Loucy (cell line): Measurements from ENCODE around the gene GOLGA5.

Experiments used
- H2AFZ ChIP-seq: fragments of 200-600 bp; sonication (generic); 2 replicates; pipeline ENCODE4 v1.6.0; 2016; ENCODE audit warnings: antibody characterized with exemption, mild to moderate bottlenecking, low read length, moderate library complexity
- H3F3A ChIP-seq: fragments of 200-600 bp; 2 replicates; pipeline ENCODE4 v1.6.0; 2016; ENCODE audit warnings: antibody characterized with exemption, low read depth, mild to moderate bottlenecking
- H3K27me3 ChIP-seq: fragments of 200-600 bp; sonication (generic); 2 replicates; pipeline ENCODE4 v1.6.1; 2014; ENCODE audit warnings: low read length, mild to moderate bottlenecking; ENCODE audit not compliant: insufficient read depth, poor library complexity, severe bottlenecking
- H3K36me3 ChIP-seq: fragments of 200-600 bp; sonication (generic); 2 replicates; pipeline ENCODE4 v1.6.1; 2016; ENCODE audit warnings: low read length; ENCODE audit not compliant: insufficient read depth
- H3K4me1 ChIP-seq: fragments of 200-600 bp; sonication (generic); 2 replicates; pipeline ENCODE4 v1.5.1; 2014; ENCODE audit warnings: low read length, mild to moderate bottlenecking; ENCODE audit not compliant: insufficient read depth, poor library complexity, severe bottlenecking
- H3K4me2 ChIP-seq: fragments of 200-600 bp; sonication (generic); 2 replicates; pipeline ENCODE4 v1.6.0; 2014; ENCODE audit warnings: antibody characterized with exemption, low read length, low read depth, mild to moderate bottlenecking; ENCODE audit not compliant: poor library complexity, severe bottlenecking
- H3K4me3 ChIP-seq: fragments of 200-600 bp; sonication (generic); 2 replicates; pipeline ENCODE4 v1.5.1; 2014; ENCODE audit warnings: low read length, mild to moderate bottlenecking, mixed read lengths; ENCODE audit not compliant: poor library complexity, severe bottlenecking
- H3K79me2 ChIP-seq: fragments of 200-600 bp; sonication (generic); 2 replicates; pipeline ENCODE4 v1.6.1; 2014; ENCODE audit warnings: low read length; ENCODE audit not compliant: insufficient read depth
- H3K9ac ChIP-seq: fragments of 200-600 bp; sonication (generic); 2 replicates; pipeline ENCODE4 v1.6.0; 2014; ENCODE audit warnings: mild to moderate bottlenecking, low read depth, low read length, moderate library complexity; ENCODE audit not compliant: poor library complexity, severe bottlenecking
- H3K9me2 ChIP-seq: fragments of 200-600 bp; sonication (generic); replicated peaks from 2 replicates; pipeline ENCODE4 v1.6.1; 2016; ENCODE audit warnings: low read depth, low read length, mixed read lengths
- H3K9me3 ChIP-seq: fragments of 200-600 bp; sonication (generic); 2 replicates; pipeline ENCODE4 v1.6.1; 2014; ENCODE audit warnings: mild to moderate bottlenecking, antibody characterized with exemption, low read length, low read depth; ENCODE audit not compliant: insufficient read depth
- H4K20me1 ChIP-seq: fragments of 200-600 bp; sonication (generic); 2 replicates; pipeline ENCODE4 v1.6.0; 2014; ENCODE audit warnings: antibody characterized with exemption, low read length, mild to moderate bottlenecking; ENCODE audit not compliant: insufficient read depth, poor library complexity, severe bottlenecking
- EZH2phosphoT487 ChIP-seq: fragments of 200-600 bp; IDR thresholded peaks from 2 replicates; pipeline ENCODE4 v1.6.1; 2018; ENCODE audit warnings: antibody characterized with exemption, mild to moderate bottlenecking, moderate library complexity, borderline replicate concordance
- TF ChIP-seq, protein P1 (sequence below): fragments of 200-600 bp; sonication (generic); conservative IDR thresholded peaks from 2 replicates; pipeline ENCODE4 v1.5.1; 2014; ENCODE audit warnings: mild to moderate bottlenecking, antibody characterized with exemption, low read length

GOLGA5 gene

DNA sequence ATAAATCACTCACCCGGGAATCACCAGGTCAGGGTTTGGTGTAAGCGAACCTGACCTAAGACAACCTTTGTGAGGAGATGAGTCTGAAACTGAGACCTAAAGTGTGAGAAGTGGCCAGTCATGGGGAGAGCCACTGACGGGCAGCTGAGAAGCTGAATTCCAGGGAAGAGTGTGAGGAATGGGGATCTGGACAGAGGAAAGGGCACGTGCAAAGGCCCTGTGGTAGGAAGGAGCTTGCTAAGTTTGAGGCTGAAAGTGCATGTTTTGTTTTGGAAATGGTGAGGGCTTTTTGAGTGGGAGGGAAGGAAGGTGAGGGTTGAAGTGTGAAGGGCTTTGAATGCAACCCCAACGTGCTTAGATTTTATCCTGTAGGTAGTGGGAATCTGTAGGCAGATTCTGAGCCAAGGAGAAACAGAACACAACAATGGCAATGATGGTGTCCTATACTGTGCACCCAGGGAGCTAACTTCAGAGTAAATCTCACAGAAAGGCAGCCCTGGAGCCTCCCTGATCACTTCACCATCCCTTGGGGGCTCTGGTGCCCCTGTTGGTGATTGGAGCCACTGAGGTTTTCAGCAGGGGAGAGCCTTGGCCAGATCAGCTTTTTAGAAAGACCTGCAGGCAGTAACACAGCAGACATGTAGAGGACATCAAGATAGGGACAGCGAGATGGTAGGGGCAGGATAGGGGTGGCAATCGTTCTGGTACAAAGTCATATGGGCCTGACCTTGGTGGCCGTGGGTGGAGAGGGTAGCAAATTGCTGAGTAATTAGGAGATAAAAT is 91.4 kb downstream of the GOLGA5 start:
- Histone ChIP-seq H3K9me2 (no peaks in the 10 kb centered on the region), H3K9me3 (no peaks in the 10 kb centered on the region), H3K4me2 (no peak overlapping the region), H3K27me3 (no peaks in the 10 kb centered on the region), H2AFZ (no peak overlapping the region), H3K4me1 (no peaks in the 10 kb centered on the region), H3K4me3 (no peak overlapping the region), H4K20me1 (no peaks in the 10 kb centered on the region), H3K79me2 (no peaks in the 10 kb centered on the region), H3F3A (no peaks in the 10 kb centered on the region), H3K36me3 (no peaks in the 10 kb centered on the region), H3K9ac (no peak overlapping the region)
- no peak for TF ChIP-seq EZH2phosphoT487
- TF ChIP-seq, protein P1, sequence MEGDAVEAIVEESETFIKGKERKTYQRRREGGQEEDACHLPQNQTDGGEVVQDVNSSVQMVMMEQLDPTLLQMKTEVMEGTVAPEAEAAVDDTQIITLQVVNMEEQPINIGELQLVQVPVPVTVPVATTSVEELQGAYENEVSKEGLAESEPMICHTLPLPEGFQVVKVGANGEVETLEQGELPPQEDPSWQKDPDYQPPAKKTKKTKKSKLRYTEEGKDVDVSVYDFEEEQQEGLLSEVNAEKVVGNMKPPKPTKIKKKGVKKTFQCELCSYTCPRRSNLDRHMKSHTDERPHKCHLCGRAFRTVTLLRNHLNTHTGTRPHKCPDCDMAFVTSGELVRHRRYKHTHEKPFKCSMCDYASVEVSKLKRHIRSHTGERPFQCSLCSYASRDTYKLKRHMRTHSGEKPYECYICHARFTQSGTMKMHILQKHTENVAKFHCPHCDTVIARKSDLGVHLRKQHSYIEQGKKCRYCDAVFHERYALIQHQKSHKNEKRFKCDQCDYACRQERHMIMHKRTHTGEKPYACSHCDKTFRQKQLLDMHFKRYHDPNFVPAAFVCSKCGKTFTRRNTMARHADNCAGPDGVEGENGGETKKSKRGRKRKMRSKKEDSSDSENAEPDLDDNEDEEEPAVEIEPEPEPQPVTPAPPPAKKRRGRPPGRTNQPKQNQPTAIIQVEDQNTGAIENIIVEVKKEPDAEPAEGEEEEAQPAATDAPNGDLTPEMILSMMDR: no peak

DNA sequence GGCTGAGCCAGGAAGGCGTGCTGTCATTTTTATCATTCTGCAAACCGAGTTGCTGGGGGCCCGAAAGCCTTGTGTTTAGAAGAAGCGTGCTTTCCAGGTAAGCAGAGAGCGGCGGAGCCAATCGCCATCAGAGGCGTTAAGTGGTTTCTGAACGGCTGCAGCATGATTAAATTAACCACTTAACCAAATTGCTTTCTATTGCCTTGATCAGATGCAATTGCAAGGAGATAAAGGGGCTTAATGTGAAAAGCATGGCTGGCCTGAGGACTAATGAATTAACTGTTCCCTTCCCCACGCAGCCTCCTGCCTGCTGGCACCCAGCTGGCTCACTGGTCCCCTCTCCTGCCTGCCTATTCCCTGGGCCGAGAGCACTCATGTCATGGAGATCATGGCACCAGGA is 92.2 kb downstream of the GOLGA5 start:
- Histone ChIP-seq H3F3A (no peaks in the 10 kb centered on the region), H3K9me2 (no peaks in the 10 kb centered on the region), H3K9me3 (no peaks in the 10 kb centered on the region), H3K4me1 (no peaks in the 10 kb centered on the region), H3K36me3 (no peaks in the 10 kb centered on the region), H3K27me3 (no peaks in the 10 kb centered on the region), H3K9ac (no peak overlapping the region), H3K4me3 (no peak overlapping the region), H3K79me2 (no peaks in the 10 kb centered on the region), H2AFZ (no peak overlapping the region), H4K20me1 (no peaks in the 10 kb centered on the region), H3K4me2 (no peak overlapping the region)
- TF ChIP-seq, protein P1: no peak
- no peak for TF ChIP-seq EZH2phosphoT487

DNA sequence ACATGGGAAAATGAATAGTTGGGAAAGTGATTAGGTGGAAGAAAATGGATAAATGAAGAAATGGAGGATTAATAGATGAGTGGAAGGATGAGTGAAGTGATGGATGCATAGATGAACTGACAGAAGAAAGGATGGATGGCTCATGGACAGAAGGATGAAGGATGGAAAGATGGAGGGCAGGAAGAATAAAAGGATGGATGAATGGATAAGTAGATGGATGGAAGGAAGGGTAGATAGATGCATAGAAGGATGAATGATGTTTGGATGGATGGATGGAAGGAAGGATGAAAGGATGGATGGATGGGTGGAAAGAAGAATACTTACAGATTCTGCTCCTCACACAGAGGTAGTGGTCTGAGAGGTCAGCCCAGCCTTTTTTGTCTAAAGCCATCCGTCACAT is 93.1 kb downstream of the GOLGA5 start:
- no peaks in the 10 kb centered on the region for H3K79me2 ChIP-seq
- H4K20me1 ChIP-seq: no peaks in the 10 kb centered on the region

More for the DNA sequence above, 93.1 kb downstream of the GOLGA5 start:
- Histone ChIP-seq H3F3A (no peaks in the 10 kb centered on the region), H3K4me3 (no peak overlapping the region), H3K4me2 (no peak overlapping the region), H3K9ac (no peak overlapping the region), H2AFZ (no peak overlapping the region), H3K9me3 (no peaks in the 10 kb centered on the region), H3K4me1 (no peaks in the 10 kb centered on the region), H3K36me3 (no peaks in the 10 kb centered on the region), H3K9me2 (no peaks in the 10 kb centered on the region), H3K27me3 (no peaks in the 10 kb centered on the region)
- no peak for TF ChIP-seq EZH2phosphoT487
- TF ChIP-seq, protein P1: no peak
